Mesothelial cell of epicardium (in vitro differentiated cells): ENCODE measurements around the gene RILPL2. TPM values are rescaled to one million over a fixed set of nuclear protein-coding genes. Genes with fewer than 3 reads are reported as not detected.
"Not testable (repeated sequence)": the region's sequence is repeated elsewhere in the genome, so short reads cannot be mapped to it uniquely, and the experiment has no call there.

ENCODE experiments used
- DNase-seq, 2 experiments: peaks; one replicate each; pipeline ENCODE4 v3.0.0; 2021; ENCODE audit warnings: low spot score in 2 of 2; ENCODE audit not compliant: unreplicated experiment in 2 of 2
- H3K27ac Mint-ChIP-seq: 2 replicates; pipeline ENCODE4 v1.8.0; 2021; ENCODE audit warnings: mixed read lengths
- H3K27me3 Mint-ChIP-seq: 2 replicates; pipeline ENCODE4 v1.8.0; 2021; ENCODE audit warnings: low read depth, mixed read lengths
- H3K36me3 Mint-ChIP-seq: 2 replicates; pipeline ENCODE4 v1.8.0; 2021; ENCODE audit warnings: mixed read lengths
- H3K4me1 Mint-ChIP-seq: 2 replicates; pipeline ENCODE4 v1.8.0; 2021; ENCODE audit warnings: mixed read lengths
- H3K4me3 Mint-ChIP-seq: 2 replicates; pipeline ENCODE4 v1.8.0; 2021; ENCODE audit warnings: mild to moderate bottlenecking, moderate library complexity, mixed read lengths
- H3K9me3 Mint-ChIP-seq: 2 replicates; pipeline ENCODE4 v1.8.0; 2021; ENCODE audit warnings: mixed read lengths
- CTCF ChIP-seq: fragments of 200-600 bp; sonication (generic); IDR thresholded peaks from one replicate; pipeline ENCODE4 v1.5.0; 2021; ENCODE audit warnings: antibody characterized with exemption; ENCODE audit not compliant: unreplicated experiment
- total RNA-seq: library from RNA; stranded (reverse); gene quantifications from 3 replicates; pipeline ENCODE4 v1.2.1, GENCODE V29; 2021

RILPL2 gene
- total RNA-seq, 1 donor from 2014 or later, result 2.4 TPM

DNA sequence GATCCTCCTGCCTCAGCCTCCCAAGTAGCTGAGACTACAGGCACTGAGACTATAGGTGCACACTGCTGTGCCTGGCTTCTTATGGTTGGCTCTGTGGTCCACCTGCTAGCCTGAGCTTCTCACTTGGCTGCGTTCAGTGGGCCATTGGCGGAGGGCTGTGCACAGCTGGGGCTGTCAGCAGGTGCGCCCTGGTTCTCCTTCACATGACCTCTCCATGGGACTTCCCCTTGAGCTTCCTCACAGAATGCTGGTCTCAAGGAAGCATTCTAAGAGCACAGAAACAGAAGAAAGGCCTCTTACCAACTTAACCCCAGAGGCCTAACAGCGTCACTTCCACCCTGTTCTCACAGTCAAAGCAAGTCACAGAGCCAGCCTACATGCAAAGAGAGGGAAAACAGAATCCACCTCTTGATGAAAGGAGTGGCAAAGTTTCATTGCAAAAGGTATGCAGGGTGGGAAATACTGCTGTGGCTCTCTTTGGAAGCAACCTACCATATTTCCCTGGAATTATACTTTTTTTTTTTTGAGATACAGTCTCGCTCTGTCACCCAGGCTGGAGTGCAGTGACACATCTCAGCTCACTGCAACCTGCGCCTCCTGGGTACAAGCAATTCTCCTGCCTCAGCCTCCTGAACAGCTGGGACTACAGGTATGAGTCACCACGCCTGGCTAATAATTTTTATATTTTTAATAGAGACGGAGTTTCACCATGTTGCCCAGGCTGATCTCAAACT, 9.3 kb downstream of the RILPL2 start:
- Mint-ChIP-seq H3K9me3 (peaks cover 4% of the 10 kb centered on the region), H3K27me3 (no peaks in the 10 kb centered on the region), H3K4me1 (no peaks in the 10 kb centered on the region), H3K4me3 (no peak overlapping the region), H3K36me3 (peaks cover 8% of the 10 kb centered on the region), H3K27ac (no peak overlapping the region)
- TF ChIP-seq CTCF, result no peak
- no peak for DNase-seq

DNA sequence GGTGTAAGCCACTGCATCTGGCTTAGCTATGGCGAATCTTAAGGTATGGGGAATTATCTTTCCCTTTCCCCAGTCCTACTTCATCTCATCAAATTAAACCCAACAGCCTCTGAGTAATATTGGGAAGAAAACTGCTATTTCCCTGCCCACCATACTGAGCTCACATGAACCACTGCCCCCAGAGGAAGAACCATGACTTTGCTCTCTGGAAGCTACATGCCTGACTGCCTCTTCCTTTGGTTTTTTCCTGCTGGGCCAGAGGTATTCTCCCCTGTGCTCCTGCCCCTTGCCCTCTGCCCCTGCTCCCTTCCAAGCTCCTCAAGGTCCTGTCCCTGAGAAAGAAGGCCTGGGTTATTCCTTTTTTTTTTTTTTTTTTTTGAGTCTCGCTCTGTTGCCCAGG, 15.2 kb downstream of the RILPL2 start:
- Mint-ChIP-seq H3K4me3 (no peak overlapping the region), H3K36me3 (peaks cover 6% of the 10 kb centered on the region), H3K27ac (no peak overlapping the region), H3K9me3 (peaks cover 4% of the 10 kb centered on the region), H3K4me1 (no peaks in the 10 kb centered on the region), H3K27me3 (no peaks in the 10 kb centered on the region)
- TF ChIP-seq CTCF, result no peak
- DNase-seq, result no peak

- H3K27me3 Mint-ChIP-seq, result no peaks in the 10 kb centered on the region
- no peaks in the 10 kb centered on the region for H3K4me1 Mint-ChIP-seq
- DNase-seq, result no peak
- no peaks in the 10 kb centered on the region for H3K9me3 Mint-ChIP-seq
- peaks cover 12% of the 10 kb centered on the region for H3K36me3 Mint-ChIP-seq
- H3K27ac Mint-ChIP-seq, result no peak overlapping the region
- no peak overlapping the region for H3K4me3 Mint-ChIP-seq
- TF ChIP-seq CTCF, result no peak
Observed at GRCh38 chr12:123410041-123410412, 26.5 kb downstream of the RILPL2 start.

- not testable (repeated sequence) for H3K27ac Mint-ChIP-seq, DNase-seq, H3K27me3 Mint-ChIP-seq, H3K9me3 Mint-ChIP-seq, H3K4me1 Mint-ChIP-seq, H3K4me3 Mint-ChIP-seq
- peaks cover 15% of the 10 kb centered on the region for H3K36me3 Mint-ChIP-seq
Observed at GRCh38 chr12:123409284-123410040, 27.0 kb downstream of the RILPL2 start.

DNA sequence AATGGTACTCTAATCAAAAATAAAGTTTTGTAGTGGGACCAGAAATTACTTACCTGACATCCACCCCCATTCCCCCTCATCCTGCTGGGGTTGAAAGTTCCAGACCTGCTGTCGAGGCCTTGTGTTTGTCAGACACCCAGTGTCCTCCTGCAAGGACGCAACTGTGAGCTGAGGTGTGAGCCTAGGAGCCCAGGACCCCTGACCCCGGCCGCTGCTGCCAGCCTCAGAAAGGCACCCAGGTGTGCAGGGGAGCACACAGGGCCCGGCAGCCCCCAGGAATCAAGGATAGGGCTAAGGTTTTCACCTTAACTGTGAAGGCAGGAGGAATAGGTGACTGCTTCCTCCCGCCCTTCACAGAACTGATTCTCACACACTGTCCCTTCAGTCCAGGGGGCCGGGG, 27.9 kb downstream of the RILPL2 start:
- not testable (repeated sequence) for H3K4me1 Mint-ChIP-seq, H3K27ac Mint-ChIP-seq, H3K27me3 Mint-ChIP-seq, H3K4me3 Mint-ChIP-seq, DNase-seq, H3K9me3 Mint-ChIP-seq
- peaks cover 20% of the 10 kb centered on the region for H3K36me3 Mint-ChIP-seq

GRCh38 chr12:123407934-123408333, 28.6 kb downstream of the RILPL2 start:
- H3K27ac Mint-ChIP-seq, H3K4me1 Mint-ChIP-seq, H3K4me3 Mint-ChIP-seq, H3K9me3 Mint-ChIP-seq, DNase-seq, H3K27me3 Mint-ChIP-seq: not testable (repeated sequence)
- peaks cover 24% of the 10 kb centered on the region for H3K36me3 Mint-ChIP-seq

DNA sequence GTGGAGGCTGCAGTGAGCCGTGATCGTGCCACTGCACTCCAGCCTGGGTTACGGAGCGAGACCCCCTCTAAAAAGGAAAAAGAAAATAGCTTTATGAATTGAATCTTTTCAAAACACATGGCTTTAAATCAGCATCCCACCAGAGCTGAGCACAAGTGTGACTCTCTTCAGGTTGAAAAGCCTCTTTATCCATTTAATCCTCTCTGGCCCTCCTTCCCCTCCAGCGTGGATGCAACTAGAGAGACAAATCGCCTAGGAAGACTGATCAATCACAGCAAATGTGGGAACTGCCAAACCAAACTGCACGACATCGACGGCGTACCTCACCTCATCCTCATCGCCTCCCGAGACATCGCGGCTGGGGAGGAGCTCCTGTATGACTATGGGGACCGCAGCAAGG, 29.2 kb downstream of the RILPL2 start:
- not testable (repeated sequence) for H3K9me3 Mint-ChIP-seq, H3K27ac Mint-ChIP-seq

More for the DNA sequence above, 29.2 kb downstream of the RILPL2 start:
- H3K4me3 Mint-ChIP-seq, H3K27me3 Mint-ChIP-seq, H3K4me1 Mint-ChIP-seq, DNase-seq: not testable (repeated sequence)
- H3K36me3 Mint-ChIP-seq, result peaks cover 27% of the 10 kb centered on the region
